ENCODE data around the gene TGFBR3. TPM values are rescaled to one million over a fixed set of nuclear protein-coding genes. Genes with fewer than 3 reads are reported as not detected.

The TGFBR3 gene
- total RNA-seq, 1 experiment from 2014 or later: 2.4 TPM

DNA sequence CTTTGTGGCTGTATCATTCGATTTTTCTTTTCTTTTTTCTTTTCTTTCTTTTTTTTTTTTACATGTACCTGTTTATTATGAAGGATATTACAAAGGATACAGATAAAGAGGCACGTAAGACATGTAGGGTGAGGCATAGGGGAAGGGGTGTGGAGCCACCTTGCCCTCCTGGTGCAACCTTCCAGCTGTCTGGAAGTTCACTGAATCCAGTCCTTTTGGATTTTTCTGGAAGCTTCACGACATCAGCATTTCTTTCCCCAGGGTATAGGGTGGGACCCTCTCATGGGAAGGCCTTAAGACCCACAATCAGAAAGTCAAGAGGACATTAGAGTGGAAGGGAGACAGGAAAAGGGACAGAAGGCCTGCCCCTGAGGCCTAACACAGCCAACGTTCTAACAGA is 30.1 kb upstream of the TGFBR3 start:
- Histone ChIP-seq H3K56ac (ENCODE audit: insufficient read length, low read depth, low read length) (no peak overlapping the region), H3K23me2 (ENCODE audit: insufficient read length, low read depth, low read length, poor library complexity, severe bottlenecking) (no peaks in the 10 kb centered on the region), H4K20me1 (ENCODE audit: control insufficient read depth, insufficient read depth, insufficient read length) (no peaks in the 10 kb centered on the region), H2BK120ac (ENCODE audit: low read depth, low read length, poor library complexity, severe bottlenecking) (no peak overlapping the region), H2AFZ (ENCODE audit: low read length) (no peak overlapping the region), H4K8ac (replicated peaks; ENCODE audit: insufficient read length, low read depth, low read length) (no peak overlapping the region), H3K4me1 (ENCODE audit: insufficient read depth, low read length) (no peaks in the 10 kb centered on the region), H2BK15ac (ENCODE audit: low read depth, low read length) (no peak overlapping the region), H3K18ac (ENCODE audit: insufficient read length, low read depth, low read length) (no peak overlapping the region), H2BK20ac (ENCODE audit: low read depth, low read length, poor library complexity, severe bottlenecking) (no peak overlapping the region), H4K5ac (ENCODE audit: insufficient read length, low read depth, low read length) (no peak overlapping the region), H2BK5ac (ENCODE audit: insufficient read length, low read length) (no peak overlapping the region), H3K79me2 (ENCODE audit: insufficient read depth, low read length) (no peaks in the 10 kb centered on the region), H3K4me2 (ENCODE audit: insufficient read depth, insufficient read length, low read length) (no peak overlapping the region), H3K27ac (ENCODE audit: insufficient read length, low read depth, low read length) (no peak overlapping the region), H3K14ac (ENCODE audit: insufficient read depth, low read length) (no peak overlapping the region), H3K79me1 (ENCODE audit: insufficient read depth, low read depth, low read length, poor library complexity, severe bottlenecking) (no peaks in the 10 kb centered on the region), H3K9ac (ENCODE audit: extremely low read depth, insufficient read length, low read length) (no peak overlapping the region), H3K4ac (ENCODE audit: low read depth, low read length) (no peak overlapping the region), H2AK5ac (ENCODE audit: insufficient read length, low read length) (no peak overlapping the region), H3K27me3 (ENCODE audit: insufficient read depth, low read length) (no peaks in the 10 kb centered on the region), H3K23ac (ENCODE audit: insufficient read length, low read depth, low read length) (no peak overlapping the region), H3T11ph (ENCODE audit: low read length) (no peak overlapping the region), H3K9me3 (ENCODE audit: control insufficient read depth, low read depth, low read length) (no peaks in the 10 kb centered on the region), H2BK12ac (ENCODE audit: insufficient read length, low read depth, low read length) (no peak overlapping the region), H4K91ac (ENCODE audit: insufficient read length, low read depth, low read length) (no peak overlapping the region)
- peaks cover 12 to 18% of the 10 kb centered on the region in 2 experiments for H3K4me1 Mint-ChIP-seq
- WGBS (ENCODE audit: extremely low coverage, insufficient read length, low lambda C conversion rate): no CpG with 5 or more reads among the region's 4 CpGs
- no peak for DNase-seq
- no peaks in the 10 kb centered on the region for H3K36me3 Mint-ChIP-seq (ENCODE audit: insufficient read depth in 1 of 3, low read depth in 3 of 3)
- no peak overlapping the region for H3K4me3 Mint-ChIP-seq
- H3K27me3 Mint-ChIP-seq (ENCODE audit: low read depth): no peaks in the 10 kb centered on the region; the same call in 1 of the 2 replicates
- H3K9me3 Mint-ChIP-seq: no peaks in the 10 kb centered on the region; a peak in 1 of 5 replicates
- TF ChIP-seq, protein P1, sequence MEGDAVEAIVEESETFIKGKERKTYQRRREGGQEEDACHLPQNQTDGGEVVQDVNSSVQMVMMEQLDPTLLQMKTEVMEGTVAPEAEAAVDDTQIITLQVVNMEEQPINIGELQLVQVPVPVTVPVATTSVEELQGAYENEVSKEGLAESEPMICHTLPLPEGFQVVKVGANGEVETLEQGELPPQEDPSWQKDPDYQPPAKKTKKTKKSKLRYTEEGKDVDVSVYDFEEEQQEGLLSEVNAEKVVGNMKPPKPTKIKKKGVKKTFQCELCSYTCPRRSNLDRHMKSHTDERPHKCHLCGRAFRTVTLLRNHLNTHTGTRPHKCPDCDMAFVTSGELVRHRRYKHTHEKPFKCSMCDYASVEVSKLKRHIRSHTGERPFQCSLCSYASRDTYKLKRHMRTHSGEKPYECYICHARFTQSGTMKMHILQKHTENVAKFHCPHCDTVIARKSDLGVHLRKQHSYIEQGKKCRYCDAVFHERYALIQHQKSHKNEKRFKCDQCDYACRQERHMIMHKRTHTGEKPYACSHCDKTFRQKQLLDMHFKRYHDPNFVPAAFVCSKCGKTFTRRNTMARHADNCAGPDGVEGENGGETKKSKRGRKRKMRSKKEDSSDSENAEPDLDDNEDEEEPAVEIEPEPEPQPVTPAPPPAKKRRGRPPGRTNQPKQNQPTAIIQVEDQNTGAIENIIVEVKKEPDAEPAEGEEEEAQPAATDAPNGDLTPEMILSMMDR (conservative IDR thresholded peaks at IDR 0.05): no peak
- H3K27ac Mint-ChIP-seq: no peak overlapping the region; a peak in 3 of 7 replicates
